Measurements from ENCODE around the gene QPCTL. TPM values are rescaled to one million over a fixed set of nuclear protein-coding genes. Genes with fewer than 3 reads are reported as not detected.

Gene QPCTL
- total RNA-seq, 1 experiment from 2014 or later: 13.7 TPM

- no peak overlapping the region for H2BK20ac ChIP-seq (ENCODE audit: low read depth, low read length, poor library complexity, severe bottlenecking)
- H3K27me3 Mint-ChIP-seq (ENCODE audit: low read depth): peaks cover 13% of the 10 kb centered on the region
- no peak overlapping the region for H4K91ac ChIP-seq (ENCODE audit: insufficient read length, low read depth, low read length)
- H2BK15ac ChIP-seq (ENCODE audit: low read depth, low read length): no peak overlapping the region
- H3K79me2 ChIP-seq (ENCODE audit: insufficient read depth, low read length): no peaks in the 10 kb centered on the region
- no peaks in the 10 kb centered on the region for H3K9me3 ChIP-seq (ENCODE audit: control insufficient read depth, low read depth, low read length)
- H3K4ac ChIP-seq (ENCODE audit: low read depth, low read length): no peak overlapping the region
- H3T11ph ChIP-seq (ENCODE audit: low read length): no peak overlapping the region
- no peak overlapping the region for H3K56ac ChIP-seq (ENCODE audit: insufficient read length, low read depth, low read length)
- no peak overlapping the region for H4K5ac ChIP-seq (ENCODE audit: insufficient read length, low read depth, low read length)
- H2BK120ac ChIP-seq (ENCODE audit: low read depth, low read length, poor library complexity, severe bottlenecking): no peak overlapping the region
- H3K79me1 ChIP-seq (ENCODE audit: insufficient read depth, low read depth, low read length, poor library complexity, severe bottlenecking): no peaks in the 10 kb centered on the region
- peaks cover 25 to 34% of the 10 kb centered on the region in 2 experiments for H3K4me1 Mint-ChIP-seq
- H2BK12ac ChIP-seq (ENCODE audit: insufficient read length, low read depth, low read length): no peak overlapping the region
- no peak overlapping the region for H3K14ac ChIP-seq (ENCODE audit: insufficient read depth, low read length)
- no peak overlapping the region for H3K23ac ChIP-seq (ENCODE audit: insufficient read length, low read depth, low read length)
- no peaks in the 10 kb centered on the region for H3K36me3 Mint-ChIP-seq (ENCODE audit: insufficient read depth in 1 of 3, low read depth in 3 of 3)
- no peaks in the 10 kb centered on the region for H4K20me1 ChIP-seq (ENCODE audit: control insufficient read depth, insufficient read depth, insufficient read length)
- no peak overlapping the region for H2AFZ ChIP-seq (ENCODE audit: low read length)
- peak; percentile 94 for DNase-seq
- no CpG with 5 or more reads among the region's 27 CpGs for WGBS (ENCODE audit: extremely low coverage, insufficient read length, low lambda C conversion rate)
- no peak overlapping the region for H3K27ac Mint-ChIP-seq
- no peak overlapping the region for H2AK5ac ChIP-seq (ENCODE audit: insufficient read length, low read length)
- H3K4me2 ChIP-seq (ENCODE audit: insufficient read depth, insufficient read length, low read length): peak overlapping the region; percentile 29
- H3K27me3 ChIP-seq (ENCODE audit: insufficient read depth, low read length): no peaks in the 10 kb centered on the region
- no peak overlapping the region for H3K9ac ChIP-seq (ENCODE audit: extremely low read depth, insufficient read length, low read length)
- H2BK5ac ChIP-seq (ENCODE audit: insufficient read length, low read length): no peak overlapping the region
- no peak overlapping the region for H3K27ac ChIP-seq (ENCODE audit: insufficient read length, low read depth, low read length)
- H3K9me3 Mint-ChIP-seq: peaks cover 3 to 6% of the 10 kb centered on the region in 2 experiments; a peak in 3 of 5 replicates
- peak overlapping the region; percentile 63 to 87 for H3K4me3 Mint-ChIP-seq
- peaks cover 3% of the 10 kb centered on the region; the same call in 1 of the 2 replicates for H3K4me1 ChIP-seq (ENCODE audit: insufficient read depth, low read length)
- TF ChIP-seq CTCF (conservative IDR thresholded peaks at IDR 0.05): no peak
- H3K23me2 ChIP-seq (ENCODE audit: insufficient read length, low read depth, low read length, poor library complexity, severe bottlenecking): peaks cover 13% of the 10 kb centered on the region
- H4K8ac ChIP-seq (replicated peaks; ENCODE audit: insufficient read length, low read depth, low read length): no peak overlapping the region
- H3K18ac ChIP-seq (ENCODE audit: insufficient read length, low read depth, low read length): no peak overlapping the region
Observed at GRCh38 chr19:45645631-45646344, 46.7 kb upstream of the QPCTL start.
